HepG2 (cell line): Measurements from ENCODE around the gene HCRT. TPM values are rescaled to one million over a fixed set of nuclear protein-coding genes. Genes with fewer than 3 reads are reported as not detected.
"Not testable (repeated sequence)": the region's sequence is repeated elsewhere in the genome, so short reads cannot be mapped to it uniquely, and the experiment has no call there.

Experiments used
- ATAC-seq: fragments of 200-7000 bp; cut with Tn5 transposase; 3 replicates; pipeline ENCODE4 v1.9.1; 2020; ENCODE audit warnings: mild to moderate bottlenecking, moderate library complexity
- BruUV-seq: library from RNA; stranded (reverse); fragments of 400-500 nt; replicated peaks from 2 replicates; lab custom pipeline; 2021; lab: Mats Ljungman, UMichigan
- CTCF ChIA-PET: fragments of 300-600 bp; formaldehyde crosslinking; extraction: SDS; loops from one replicate; lab custom pipeline; 2021; ENCODE audit warnings: low total read pairs, inconsistent platforms, low intra/inter-chr PET ratio; lab: Yijun Ruan, JAX
- POLR2A ChIA-PET: fragments of 350-600 bp; sonication (Branson Sonifier 250); formaldehyde crosslinking; loops from one replicate; lab custom pipeline; 2020; ENCODE audit warnings: antibody characterized with exemption, inconsistent platforms; lab: Yijun Ruan, JAX
- DNase-seq: peaks from one replicate; pipeline ENCODE4 v3.0.0-alpha.2; 2015; ENCODE audit warnings: low spot score
- FAIRE-seq: peaks from 3 replicates; lab custom pipeline; 2011; peaks lifted over from hg19 to GRCh38; lab: Jason Lieb, UNC
- H2AFZ ChIP-seq: one replicate; pipeline ENCODE4 v1.6.1; 2011; ENCODE audit warnings: low read length, inconsistent platforms
- H3K27ac ChIP-seq: fragments of 300-600 bp; 3 replicates; pipeline ENCODE4 v1.8.0; 2011; ENCODE audit warnings: mixed run types, mild to moderate bottlenecking, mixed read lengths, low read length, inconsistent platforms; ENCODE audit not compliant: insufficient read depth; ENCODE audit errors: extremely low read length
- H3K27me3 ChIP-seq, 2 experiments: fragments of 200-600 bp in 1 of 2; 2 replicates in 1 of 2; 3 replicates in 1 of 2; pipeline versions ENCODE4 v1.6.0 to v1.8.0; 2011; ENCODE audit warnings: low read length in 2 of 2, mild to moderate bottlenecking in 2 of 2, moderate library complexity in 2 of 2, inconsistent platforms in 1 of 2; ENCODE audit not compliant: insufficient read depth in 2 of 2, control insufficient read depth in 1 of 2
- H3K36me3 ChIP-seq, 2 experiments: fragments of 200-600 bp in 1 of 2; replicated peaks in 1 of 2; 2 replicates in 1 of 2; 3 replicates in 1 of 2; pipeline versions ENCODE4 v1.5.1 to v1.8.0; 2011; ENCODE audit warnings: low read length in 2 of 2, inconsistent platforms in 1 of 2; ENCODE audit not compliant: insufficient read depth in 2 of 2, control insufficient read depth in 1 of 2
- H3K4me1 ChIP-seq: 2 replicates; pipeline ENCODE4 v1.5.1; 2012; ENCODE audit warnings: low read length, inconsistent platforms; ENCODE audit not compliant: insufficient read depth
- H3K4me2 ChIP-seq: 2 replicates; pipeline ENCODE4 v1.6.0; 2011; ENCODE audit warnings: low read depth, low read length, inconsistent platforms
- H3K4me3 ChIP-seq, 3 experiments: fragments of 200-600 bp in 1 of 3; sonication (generic), shearing (Covaris generic) in 1 of 3; replicated peaks in 1 of 3; 2 replicates each; pipeline ENCODE4 v1.5.1; 2011 to 2016; ENCODE audit warnings: low read length in 3 of 3, inconsistent platforms in 2 of 3, low read depth in 2 of 3, mild to moderate bottlenecking in 2 of 3, control low read depth in 1 of 3, mixed read lengths in 1 of 3; ENCODE audit not compliant: insufficient read depth in 1 of 3
- H3K79me2 ChIP-seq: one replicate; pipeline ENCODE4 v1.6.1; 2011; ENCODE audit warnings: low read length, inconsistent platforms; ENCODE audit not compliant: insufficient read depth
- H3K9ac ChIP-seq: 2 replicates; pipeline ENCODE4 v1.6.0; 2011; ENCODE audit warnings: mild to moderate bottlenecking, low read depth, low read length, inconsistent platforms; ENCODE audit not compliant: insufficient read depth
- H3K9me3 ChIP-seq: 2 replicates; pipeline ENCODE4 v1.5.1; 2012; ENCODE audit warnings: mild to moderate bottlenecking, low read length
- H4K20me1 ChIP-seq: 2 replicates; pipeline ENCODE4 v1.6.0; 2011; ENCODE audit warnings: inconsistent platforms, mild to moderate bottlenecking, low read length, moderate library complexity; ENCODE audit not compliant: insufficient read depth
- BHLHE40 ChIP-seq: IDR thresholded peaks from 2 replicates; pipeline ENCODE4 v1.6.1; 2011; ENCODE audit warnings: low read length, improper control_type of control experiment
- MXI1 ChIP-seq: IDR thresholded peaks from 3 replicates; pipeline ENCODE4 v1.6.1; 2012; ENCODE audit warnings: low read depth, low read length, inconsistent platforms, borderline replicate concordance
- SIX1 ChIP-seq: sonication (generic); formaldehyde crosslinking; IDR thresholded peaks from 2 replicates; pipeline ENCODE4 v1.4.0; 2020; ENCODE audit warnings: missing genetic modification reagents, borderline replicate concordance
- TFDP2 ChIP-seq: sonication (generic); formaldehyde crosslinking; IDR thresholded peaks from 2 replicates; pipeline ENCODE4 v1.4.0; 2020; ENCODE audit warnings: missing genetic modification reagents
- ZNF296 ChIP-seq: sonication (generic); formaldehyde crosslinking; conservative IDR thresholded peaks from 2 replicates; pipeline ENCODE4 v1.5.0; 2020; ENCODE audit warnings: mild to moderate bottlenecking, missing genetic modification reagents
- ZNF329 ChIP-seq: sonication (generic); formaldehyde crosslinking; IDR thresholded peaks from 2 replicates; pipeline ENCODE4 v1.9.0; 2021; ENCODE audit warnings: low read depth, mild to moderate bottlenecking, missing genetic modification reagents
- ZNF660 ChIP-seq: sonication (generic); formaldehyde crosslinking; IDR thresholded peaks from 2 replicates; pipeline ENCODE4 v1.5.1; 2020; ENCODE audit warnings: mild to moderate bottlenecking, low read depth, missing genetic modification reagents, borderline replicate concordance
- WGBS: methylation state at CpG from one replicate; pipeline ENCODE4 v1.1.6; 2017; ENCODE audit warnings: low lambda C conversion rate; 5-methylcytosine and 5-hydroxymethylcytosine counted together
- in situ Hi-C: cut with HindIII; loops from 2 replicates; pipeline ENCODE4 v1.10.0; 2017; ENCODE audit warnings: low pct_unique_long_range_greater_than_20kb; ENCODE audit not compliant: extremely low pct_ligation_motif_present
- intact Hi-C: fragments of 100-400 bp; cut with micrococcal nuclease; formaldehyde crosslinking; loops from one replicate; pipeline ENCODE4 v1.10.0; 2022; ENCODE audit not compliant: unreplicated experiment
- polyA plus RNA-seq, 8 experiments: library from polyadenylated mRNA; depleted of rRNA in 3 of 8; stranded (reverse) in 7 of 8; unstranded in 1 of 8; fragments of >200 nt; fragmentation: Illumina TruSeq in 4 of 8; extraction: Trizol in 4 of 8; gene quantifications; 2 replicates each; pipeline versions ENCODE4 v1.2.1 to v1.2.3, GENCODE V29; 2011 to 2016; ENCODE audit warnings: low read depth in 4 of 8, missing spikeins in 1 of 8, mixed read lengths in 1 of 8; ENCODE audit not compliant: insufficient read depth in 1 of 8
- total RNA-seq, 5 experiments: library from RNA; depleted of rRNA; stranded (reverse); fragments of >200 nt; fragmentation: Illumina TruSeq; extraction: Trizol; gene quantifications; 2 replicates each; pipeline ENCODE4 v1.2.3, GENCODE V29; 2016; ENCODE audit warnings: low read depth in 1 of 5

The HCRT gene
- total and polyA plus RNA-seq, 2 of the 13 experiments (the other 11 are each of a cell fraction or from before 2014, with no cell fraction given), result not detected

- ATAC-seq (no peak), FAIRE-seq (no peak), DNase-seq (no peak)
- Histone ChIP-seq H2AFZ (no peak overlapping the region), H3K4me2 (no peak overlapping the region), H3K36me3 (no peaks in the 10 kb centered on the region), H3K4me3 (no peak overlapping the region), H3K79me2 (no peaks in the 10 kb centered on the region), H3K4me1 (peaks cover 28% of the 10 kb centered on the region), H3K9me3 (no peaks in the 10 kb centered on the region), H3K9ac (no peak overlapping the region), H3K27me3 (peaks cover 0 to 14% of the 10 kb centered on the region in 2 experiments; a peak in 4 of 5 replicates), H4K20me1 (no peaks in the 10 kb centered on the region), H3K27ac (no peak overlapping the region)
- BruUV-seq, result no TSS peak
- ChIA-PET POLR2A (interaction anchor here (1.5 kb wide), 1 partner anchor 9 kb away, joined by 4 read pairs; no protein-coding TSS in a partner anchor), CTCF (no interaction called here)
- TF ChIP-seq ZNF329 (CRISPR knock-in tag) (no peak), BHLHE40 (no peak), TFDP2 (CRISPR knock-in tag) (no peak), MXI1 (no peak), SIX1 (CRISPR knock-in tag) (no peak)
- intact Hi-C loops, result loop anchor here (10.0 kb wide), 1 partner anchor 56 kb away; no protein-coding TSS in a partner anchor
- 71% methylated on average over 13 of the region's 19 CpGs for WGBS
- in situ Hi-C loops, result no loop called here
Measured at GRCh38 chr17:42188749-42189650, 3.7 kb upstream of the HCRT start.

GRCh38 chr17:42187833-42188232, 2.6 kb upstream of the HCRT start:
- Histone ChIP-seq H3K36me3 (no peaks in the 10 kb centered on the region), H3K4me2 (no peak overlapping the region), H3K27ac (no peak overlapping the region), H3K27me3 (peaks cover 0 to 14% of the 10 kb centered on the region in 2 experiments; a peak in 4 of 5 replicates), H2AFZ (no peak overlapping the region), H3K4me1 (peaks cover 24% of the 10 kb centered on the region), H3K79me2 (no peaks in the 10 kb centered on the region), H3K9ac (no peak overlapping the region), H3K4me3 (no peak overlapping the region), H3K9me3 (no peaks in the 10 kb centered on the region), H4K20me1 (no peaks in the 10 kb centered on the region; the same call in 1 of the 2 replicates)
- ChIA-PET POLR2A (interaction anchor here (1.1 kb wide), 1 partner anchor 57 kb away, joined by 3 read pairs; no protein-coding TSS in a partner anchor), CTCF (no interaction called here)
- TF ChIP-seq ZNF660 (CRISPR knock-in tag), result no peak
- 0 out of 2 replicates have a peak, but pooled peaks have one; percentile 50 for TF ChIP-seq ZNF296 (CRISPR knock-in tag)
- WGBS, result 44% methylated on average over 2 of the region's 2 CpGs
- ATAC-seq (no peak), FAIRE-seq (no peak), DNase-seq (no peak)
- BruUV-seq, result no TSS peak
- in situ Hi-C loops, result no loop called here
- intact Hi-C loops, result loop anchor here (10.0 kb wide), 1 partner anchor 57 kb away; no protein-coding TSS in a partner anchor

- H4K20me1 ChIP-seq, FAIRE-seq, H3K27ac ChIP-seq, H3K36me3 ChIP-seq, H3K4me3 ChIP-seq, DNase-seq, CTCF ChIA-PET, BruUV-seq, H3K9me3 ChIP-seq, in situ Hi-C loops, ATAC-seq, H3K9ac ChIP-seq, H2AFZ ChIP-seq, H3K79me2 ChIP-seq, H3K4me2 ChIP-seq, POLR2A ChIA-PET: not testable (repeated sequence)
- Histone ChIP-seq H3K27me3 (peaks cover 0 to 21% of the 10 kb centered on the region in 2 experiments; a peak in 4 of 5 replicates), H3K4me1 (peaks cover 35% of the 10 kb centered on the region)
- intact Hi-C loops, result loop anchor here (10.0 kb wide), 1 partner anchor 59 kb away; no protein-coding TSS in a partner anchor
- WGBS, result 75% methylated on average over 5 of the region's 5 CpGs
Measured at GRCh38 chr17:42186191-42186590, 939 bp upstream of the HCRT start.
